Vagina (tissue), 2 donors: ENCODE results near the gene CACTIN. TPM values are rescaled to one million over a fixed set of nuclear protein-coding genes. Genes with fewer than 3 reads are reported as not detected.

Experiments
- DNase-seq, 2 donors: peaks; one replicate each; pipeline ENCODE4 v3.0.0-alpha.2; 2017; ENCODE audit errors: extremely low spot score in 2 of 2
- H3K27ac ChIP-seq: fragments of 200-600 bp; sonication (generic); one replicate; pipeline ENCODE4 v1.5.1; 2019
- H3K27me3 ChIP-seq: fragments of 200-600 bp; sonication (generic); one replicate; pipeline ENCODE4 v1.5.1; 2019
- H3K36me3 ChIP-seq, 2 donors: fragments of 200-600 bp; sonication (generic); one replicate each; pipeline ENCODE4 v1.5.1; 2017 to 2019
- H3K4me1 ChIP-seq: fragments of 200-600 bp; sonication (generic); one replicate; pipeline ENCODE4 v1.5.1; 2019
- H3K4me3 ChIP-seq, 2 donors: fragments of 200-600 bp; sonication (generic); 1 replicate in 1 of 2; 2 replicates in 1 of 2; pipeline ENCODE4 v1.5.1; 2016 to 2019
- H3K9me3 ChIP-seq: fragments of 200-600 bp; sonication (generic); one replicate; pipeline ENCODE4 v1.5.1; 2019
- POLR2A ChIP-seq, 2 donors: fragments of 450-650 bp; IDR thresholded peaks; one replicate each; pipeline ENCODE4 v1.6.1; 2017; ENCODE audit warnings: antibody characterized with exemption in 2 of 2, mild to moderate bottlenecking in 2 of 2, moderate library complexity in 2 of 2
- POLR2AphosphoS5 ChIP-seq, 2 donors: sonication (generic); formaldehyde crosslinking; IDR thresholded peaks; one replicate each; pipeline ENCODE4 v1.9.0; 2017; ENCODE audit warnings: antibody characterized with exemption in 2 of 2, mild to moderate bottlenecking in 2 of 2, low read depth in 1 of 2; ENCODE audit not compliant: insufficient read depth in 1 of 2
- intact Hi-C: fragments of 100-400 bp; cut with DNase I; formaldehyde crosslinking; loops from one replicate; pipeline ENCODE4 v1.15.1; 2023
- total RNA-seq: library from RNA; depleted of rRNA; stranded (reverse); fragments of >200 nt; gene quantifications from one replicate; pipeline ENCODE4 v1.2.3, GENCODE V29; 2016
- TF ChIP-seq, protein P1 (sequence below), 3 experiments: fragments of 450-650 bp in 2 of 3; fragments of 200-600 bp in 1 of 3; sonication (generic) in 1 of 3; IDR thresholded peaks; one replicate each; pipeline ENCODE4 v1.5.1; 2017 to 2019; ENCODE audit warnings: antibody characterized with exemption in 3 of 3, mild to moderate bottlenecking in 2 of 3, moderate library complexity in 2 of 3

Gene CACTIN
- total RNA-seq, 1 donor from 2014 or later, result 36.3 TPM

GRCh38 chr19:3590991-3591659 is 35.5 kb downstream of the CACTIN start:
- H3K27ac ChIP-seq, result no peak overlapping the region
- intact Hi-C loops, result no loop called here

GRCh38 chr19:3589949-3590348 is 36.6 kb downstream of the CACTIN start:
- Histone ChIP-seq H3K27me3 (no peaks in the 10 kb centered on the region), H3K36me3 (no peaks in the 10 kb centered on the region), H3K4me3 (no peak overlapping the region), H3K4me1 (peaks cover 14% of the 10 kb centered on the region), H3K9me3 (no peaks in the 10 kb centered on the region), H3K27ac (no peak overlapping the region)
- TF ChIP-seq POLR2AphosphoS5 (IDR thresholded peaks at IDR 0.05; ENCODE audit: insufficient read depth in 1 of 2, low read depth in 1 of 2) (no peak), POLR2A (IDR thresholded peaks at IDR 0.05) (no peak)
- TF ChIP-seq, protein P1, sequence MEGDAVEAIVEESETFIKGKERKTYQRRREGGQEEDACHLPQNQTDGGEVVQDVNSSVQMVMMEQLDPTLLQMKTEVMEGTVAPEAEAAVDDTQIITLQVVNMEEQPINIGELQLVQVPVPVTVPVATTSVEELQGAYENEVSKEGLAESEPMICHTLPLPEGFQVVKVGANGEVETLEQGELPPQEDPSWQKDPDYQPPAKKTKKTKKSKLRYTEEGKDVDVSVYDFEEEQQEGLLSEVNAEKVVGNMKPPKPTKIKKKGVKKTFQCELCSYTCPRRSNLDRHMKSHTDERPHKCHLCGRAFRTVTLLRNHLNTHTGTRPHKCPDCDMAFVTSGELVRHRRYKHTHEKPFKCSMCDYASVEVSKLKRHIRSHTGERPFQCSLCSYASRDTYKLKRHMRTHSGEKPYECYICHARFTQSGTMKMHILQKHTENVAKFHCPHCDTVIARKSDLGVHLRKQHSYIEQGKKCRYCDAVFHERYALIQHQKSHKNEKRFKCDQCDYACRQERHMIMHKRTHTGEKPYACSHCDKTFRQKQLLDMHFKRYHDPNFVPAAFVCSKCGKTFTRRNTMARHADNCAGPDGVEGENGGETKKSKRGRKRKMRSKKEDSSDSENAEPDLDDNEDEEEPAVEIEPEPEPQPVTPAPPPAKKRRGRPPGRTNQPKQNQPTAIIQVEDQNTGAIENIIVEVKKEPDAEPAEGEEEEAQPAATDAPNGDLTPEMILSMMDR (IDR thresholded peaks at IDR 0.05), result no peak
- DNase-seq, result no peak
- intact Hi-C loops, result no loop called here

More at GRCh38 chr19:3590991-3591659, 35.5 kb downstream of the CACTIN start:
- Histone ChIP-seq H3K27me3 (no peaks in the 10 kb centered on the region), H3K4me3 (no peak overlapping the region), H3K4me1 (peaks cover 8% of the 10 kb centered on the region), H3K36me3 (no peaks in the 10 kb centered on the region), H3K9me3 (no peaks in the 10 kb centered on the region)
- no peak for DNase-seq
- TF ChIP-seq POLR2A (IDR thresholded peaks at IDR 0.05) (no peak), POLR2AphosphoS5 (IDR thresholded peaks at IDR 0.05; ENCODE audit: insufficient read depth in 1 of 2, low read depth in 1 of 2) (no peak)
- TF ChIP-seq, protein P1 (IDR thresholded peaks at IDR 0.05), result no peak

GRCh38 chr19:3589439-3589838 is 37.2 kb downstream of the CACTIN start:
- Histone ChIP-seq H3K27me3 (no peaks in the 10 kb centered on the region), H3K36me3 (no peaks in the 10 kb centered on the region), H3K9me3 (no peaks in the 10 kb centered on the region), H3K4me1 (peaks cover 14% of the 10 kb centered on the region), H3K27ac (no peak overlapping the region), H3K4me3 (no peak overlapping the region)
- no peak for DNase-seq
- no peak for TF ChIP-seq POLR2A (IDR thresholded peaks at IDR 0.05)
- TF ChIP-seq, protein P1 (IDR thresholded peaks at IDR 0.05), result no peak
- no peak for TF ChIP-seq POLR2AphosphoS5 (IDR thresholded peaks at IDR 0.05; ENCODE audit: insufficient read depth in 1 of 2, low read depth in 1 of 2)
- intact Hi-C loops, result no loop called here

GRCh38 chr19:3586707-3587346 is 39.8 kb downstream of the CACTIN start:
- H3K4me1 ChIP-seq, result peaks cover 14% of the 10 kb centered on the region
- H3K27me3 ChIP-seq, result no peaks in the 10 kb centered on the region
- intact Hi-C loops, result loop anchor here (2.0 kb wide), 1 partner anchor 32 kb away; no protein-coding TSS in a partner anchor
- TF ChIP-seq, protein P1 (IDR thresholded peaks at IDR 0.05), result no peak
- TF ChIP-seq POLR2AphosphoS5 (IDR thresholded peaks at IDR 0.05; ENCODE audit: insufficient read depth in 1 of 2, low read depth in 1 of 2) (no peak), POLR2A (IDR thresholded peaks at IDR 0.05) (no peak)
- H3K27ac ChIP-seq, result no peak overlapping the region
- H3K36me3 ChIP-seq, result no peaks in the 10 kb centered on the region
- no peak overlapping the region for H3K4me3 ChIP-seq
- DNase-seq, result no peak
- no peaks in the 10 kb centered on the region for H3K9me3 ChIP-seq

- intact Hi-C loops, result loop anchor here (2.0 kb wide), 1 partner anchor 33 kb away; no protein-coding TSS in a partner anchor
- Histone ChIP-seq H3K27me3 (no peaks in the 10 kb centered on the region), H3K36me3 (no peaks in the 10 kb centered on the region), H3K27ac (no peak overlapping the region), H3K4me1 (peaks cover 14% of the 10 kb centered on the region), H3K4me3 (peak overlapping the region; percentile 31 to 50), H3K9me3 (no peaks in the 10 kb centered on the region)
- DNase-seq, result no peak
- TF ChIP-seq, protein P1 (IDR thresholded peaks at IDR 0.05), result peak in 1 of 3 experiments; percentile 19
- no peak for TF ChIP-seq POLR2AphosphoS5 (IDR thresholded peaks at IDR 0.05; ENCODE audit: insufficient read depth in 1 of 2, low read depth in 1 of 2)
Measured at GRCh38 chr19:3586127-3586626, 40.4 kb downstream of the CACTIN start.
